GM23248 (cell line): Measurements from ENCODE around the gene NKX1-2. TPM values are rescaled to one million over a fixed set of nuclear protein-coding genes. Genes with fewer than 3 reads are reported as not detected.

Experiments
- DNase-seq: peaks from one replicate; pipeline ENCODE4 v3.0.0-alpha.2; 2015
- H2AFZ ChIP-seq: fragments of 200-600 bp; sonication (generic); 2 replicates; pipeline ENCODE4 v1.6.1; 2016; ENCODE audit warnings: antibody characterized with exemption
- H3F3A ChIP-seq: fragments of 200-600 bp; sonication (generic); 2 replicates; pipeline ENCODE4 v1.6.1; 2016; ENCODE audit warnings: mild to moderate bottlenecking, antibody characterized with exemption, mixed run types; ENCODE audit not compliant: insufficient read depth
- H3K27ac ChIP-seq: fragments of 200-600 bp; sonication (generic); 2 replicates; pipeline ENCODE4 v1.5.1; 2016; ENCODE audit warnings: mild to moderate bottlenecking
- H3K27me3 ChIP-seq: fragments of 200-600 bp; sonication (generic); replicated peaks from 2 replicates; pipeline ENCODE4 v1.6.1; 2016; ENCODE audit warnings: mild to moderate bottlenecking; ENCODE audit not compliant: insufficient read depth
- H3K36me3 ChIP-seq: fragments of 200-600 bp; sonication (generic); 2 replicates; pipeline ENCODE4 v1.6.1; 2016; ENCODE audit warnings: low read depth, mild to moderate bottlenecking
- H3K4me1 ChIP-seq: fragments of 200-600 bp; sonication (generic); 2 replicates; pipeline ENCODE4 v1.6.1; 2016; ENCODE audit warnings: mild to moderate bottlenecking; ENCODE audit not compliant: insufficient read depth
- H3K4me2 ChIP-seq: fragments of 200-600 bp; sonication (generic); one replicate; pipeline ENCODE4 v1.6.1; 2016; ENCODE audit warnings: mild to moderate bottlenecking; ENCODE audit not compliant: unreplicated experiment
- H3K4me3 ChIP-seq: fragments of 200-600 bp; sonication (generic); 2 replicates; pipeline ENCODE4 v1.5.1; 2016; ENCODE audit warnings: mild to moderate bottlenecking
- H3K79me2 ChIP-seq: fragments of 200-600 bp; sonication (generic); 2 replicates; pipeline ENCODE4 v1.6.1; 2016; ENCODE audit warnings: mild to moderate bottlenecking; ENCODE audit not compliant: insufficient read depth
- H3K9ac ChIP-seq: fragments of 200-600 bp; sonication (generic); 2 replicates; pipeline ENCODE4 v1.6.1; 2016; ENCODE audit warnings: mild to moderate bottlenecking
- H3K9me2 ChIP-seq: fragments of 200-600 bp; sonication (generic); 2 replicates; pipeline ENCODE4 v1.6.1; 2016; ENCODE audit warnings: mixed run types, mild to moderate bottlenecking, moderate library complexity; ENCODE audit not compliant: insufficient read depth
- H3K9me3 ChIP-seq: fragments of 200-600 bp; sonication (generic); one replicate; pipeline ENCODE4 v1.6.1; 2017; ENCODE audit warnings: low read depth
- H4K20me1 ChIP-seq: fragments of 200-600 bp; sonication (generic); 2 replicates; pipeline ENCODE4 v1.6.0; 2016; ENCODE audit not compliant: insufficient read depth
- EZH2 ChIP-seq: fragments of 200-600 bp; sonication (generic); IDR thresholded peaks from 2 replicates; pipeline ENCODE4 v1.6.1; 2018; ENCODE audit warnings: antibody characterized with exemption, mild to moderate bottlenecking; ENCODE audit not compliant: insufficient read depth, poor library complexity, severe bottlenecking
- EZH2phosphoT487 ChIP-seq: fragments of 200-600 bp; sonication (generic); IDR thresholded peaks from 2 replicates; pipeline ENCODE4 v1.6.1; 2018; ENCODE audit warnings: antibody characterized with exemption, moderate library complexity, mild to moderate bottlenecking, low read depth; ENCODE audit not compliant: insufficient read depth
- WGBS, 2 experiments: methylation state at CpG; one replicate each; pipeline ENCODE4 v1.1.6; 2015 to 2017; ENCODE audit warnings: low lambda C conversion rate in 2 of 2, low coverage in 1 of 2; ENCODE audit errors: missing lambda C conversion rate in 2 of 2; 5-methylcytosine and 5-hydroxymethylcytosine counted together
- in situ Hi-C: fragments of 300-500 bp; cut with MboI; formaldehyde crosslinking; loops from 2 replicates; pipeline ENCODE4 v1.15.0; 2020
- polyA plus RNA-seq: library from polyadenylated mRNA; unstranded; fragments of >200 nt; fragmentation: Nextera tagmentation; extraction: Ambion mirVana; gene quantifications from 2 replicates; pipeline ENCODE4 v1.2.1, GENCODE V29; 2016
- total RNA-seq: library from RNA; depleted of rRNA; stranded (reverse); fragments of >200 nt; shearing (Covaris generic); gene quantifications from 2 replicates; pipeline ENCODE4 v1.2.3, GENCODE V29; 2014

NKX1-2 gene
- total and polyA plus RNA-seq, 2 experiments from 2014 or later = not detected

DNA sequence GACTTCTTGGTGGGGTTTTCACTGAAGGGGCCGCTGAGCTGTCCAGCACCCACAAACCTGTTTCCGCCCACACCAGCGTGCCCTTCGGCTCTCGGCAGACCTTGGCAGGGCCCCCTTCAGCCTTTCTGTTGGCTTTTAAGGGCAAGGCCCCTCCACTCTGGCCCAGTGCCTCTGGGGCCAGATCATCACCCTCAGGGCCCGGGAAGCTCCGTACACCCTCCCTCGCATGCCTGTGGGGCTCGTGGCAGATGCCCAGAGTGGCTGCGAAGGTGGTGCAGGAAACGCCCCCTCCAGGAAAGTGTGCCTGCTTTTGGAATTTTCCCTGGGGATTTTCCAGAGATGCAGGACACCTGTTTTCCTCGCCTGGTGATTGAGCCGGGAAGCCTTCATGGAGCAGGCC lies 18.8 kb upstream of the NKX1-2 start:
- no peak overlapping the region for H3K27ac ChIP-seq
- no peaks in the 10 kb centered on the region for H3K9me2 ChIP-seq
- TF ChIP-seq EZH2phosphoT487 (no peak), EZH2 (no peak)
- 84 to 87% methylated on average over 13 of the region's 13 CpGs for WGBS, 2 experiments
- H3K36me3 ChIP-seq = no peaks in the 10 kb centered on the region
- no peak overlapping the region for H3K9ac ChIP-seq
- H3K9me3 ChIP-seq = no peaks in the 10 kb centered on the region
- H4K20me1 ChIP-seq = no peaks in the 10 kb centered on the region
- H3K4me1 ChIP-seq = no peaks in the 10 kb centered on the region
- no peaks in the 10 kb centered on the region for H3K79me2 ChIP-seq
- H2AFZ ChIP-seq = no peak overlapping the region
- DNase-seq = no peak
- H3F3A ChIP-seq = no peaks in the 10 kb centered on the region
- no peak overlapping the region for H3K4me3 ChIP-seq
- H3K4me2 ChIP-seq = no peak overlapping the region
- in situ Hi-C loops = no loop called here
- H3K27me3 ChIP-seq = no peaks in the 10 kb centered on the region

DNA sequence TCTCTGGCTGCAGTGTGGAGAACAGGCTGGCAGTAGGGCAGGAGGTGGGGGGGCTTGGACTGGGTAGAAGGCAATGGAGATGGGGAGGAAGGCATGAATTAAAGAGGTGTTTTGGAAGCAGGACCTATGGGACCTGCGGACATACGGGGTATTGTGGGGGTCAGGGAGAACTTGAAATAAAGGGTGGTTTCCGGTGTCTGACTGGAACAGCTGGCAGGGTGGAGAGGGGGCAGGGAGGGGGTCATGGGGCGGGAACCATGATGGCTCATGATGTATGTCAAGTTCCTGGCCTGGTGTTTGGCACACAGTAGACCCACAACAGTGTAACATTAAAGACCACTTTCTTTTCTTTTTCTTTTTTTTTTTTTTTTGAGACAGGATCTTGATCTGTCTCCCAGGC lies 17.3 kb upstream of the NKX1-2 start:
- no peak for DNase-seq
- WGBS, 2 experiments = 65 to 66% methylated on average over 4 of the region's 4 CpGs
- no peaks in the 10 kb centered on the region for H3K36me3 ChIP-seq
- TF ChIP-seq EZH2 (no peak), EZH2phosphoT487 (no peak)
- no peaks in the 10 kb centered on the region for H3K9me2 ChIP-seq
- H3K27me3 ChIP-seq = no peaks in the 10 kb centered on the region
- H3K27ac ChIP-seq = no peak overlapping the region
- H3K9ac ChIP-seq = no peak overlapping the region
- H3K79me2 ChIP-seq = no peaks in the 10 kb centered on the region
- H3K4me1 ChIP-seq = no peaks in the 10 kb centered on the region
- no peak overlapping the region for H2AFZ ChIP-seq
- no peaks in the 10 kb centered on the region for H4K20me1 ChIP-seq
- H3K9me3 ChIP-seq = no peaks in the 10 kb centered on the region
- H3K4me3 ChIP-seq = no peak overlapping the region
- in situ Hi-C loops = no loop called here
- no peaks in the 10 kb centered on the region for H3F3A ChIP-seq
- no peak overlapping the region for H3K4me2 ChIP-seq

- Histone ChIP-seq H3K9me2 (no peaks in the 10 kb centered on the region), H3K9ac (no peak overlapping the region), H3K36me3 (no peaks in the 10 kb centered on the region), H3K27me3 (no peaks in the 10 kb centered on the region), H2AFZ (no peak overlapping the region), H3K4me2 (no peak overlapping the region), H3K27ac (no peak overlapping the region), H3K4me1 (no peaks in the 10 kb centered on the region), H3K4me3 (no peak overlapping the region), H3K9me3 (no peaks in the 10 kb centered on the region), H3K79me2 (no peaks in the 10 kb centered on the region), H3F3A (no peaks in the 10 kb centered on the region), H4K20me1 (no peaks in the 10 kb centered on the region)
- DNase-seq = no peak
- WGBS, 2 experiments = 68 to 72% methylated on average over 9 of the region's 9 CpGs
- in situ Hi-C loops = no loop called here
- no peak for TF ChIP-seq EZH2
Measured at GRCh38 chr10:124465777-124466488, 16.1 kb upstream of the NKX1-2 start.

DNA sequence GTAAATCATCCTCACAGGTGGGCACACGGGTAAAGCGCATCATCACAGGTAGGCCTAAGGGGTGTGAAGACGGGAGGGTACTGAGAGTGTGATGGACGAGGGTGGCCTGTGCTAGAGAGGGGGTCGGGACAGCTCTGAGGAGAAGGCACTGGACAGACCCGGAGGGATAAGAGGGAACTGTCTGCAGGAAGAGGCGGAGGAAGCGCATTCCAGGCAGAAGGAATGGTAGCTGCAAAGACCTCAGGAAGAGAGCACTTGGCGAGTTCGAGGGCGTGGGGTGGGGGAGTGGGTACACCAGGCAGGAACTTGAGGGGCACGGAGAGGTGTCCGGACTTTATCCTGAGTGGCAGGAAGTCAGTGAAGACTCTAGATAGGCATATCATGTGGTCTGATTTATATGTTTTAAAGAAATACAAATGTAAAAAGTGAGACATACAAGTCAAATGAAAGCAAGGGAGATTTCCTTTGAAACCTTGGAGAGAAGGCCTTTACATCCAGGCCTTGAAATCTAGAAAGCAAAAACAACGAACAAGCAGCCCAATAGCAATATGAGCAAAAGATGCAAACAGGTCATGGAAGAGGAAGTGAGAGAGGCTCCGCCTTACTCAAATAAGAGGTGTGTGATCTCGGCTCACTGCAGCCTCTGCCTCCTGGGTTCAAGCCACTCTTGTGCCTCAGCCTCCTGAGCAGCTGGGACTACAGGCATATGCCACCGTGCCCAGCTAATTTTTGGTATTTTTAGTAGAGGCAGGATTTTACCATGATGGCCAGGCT lies 15.4 kb upstream of the NKX1-2 start:
- H3K9me3 ChIP-seq = no peaks in the 10 kb centered on the region
- H3K27ac ChIP-seq = no peak overlapping the region
- in situ Hi-C loops = no loop called here
- no peaks in the 10 kb centered on the region for H3K4me1 ChIP-seq
- 82 to 85% methylated on average over 17 of the region's 17 CpGs for WGBS, 2 experiments
- H3K4me2 ChIP-seq = no peak overlapping the region
- no peak for TF ChIP-seq EZH2
- no peak for TF ChIP-seq EZH2phosphoT487
- H3K27me3 ChIP-seq = no peaks in the 10 kb centered on the region
- no peaks in the 10 kb centered on the region for H3K79me2 ChIP-seq
- H4K20me1 ChIP-seq = no peaks in the 10 kb centered on the region
- no peak overlapping the region for H2AFZ ChIP-seq
- no peaks in the 10 kb centered on the region for H3F3A ChIP-seq
- no peak for DNase-seq
- no peaks in the 10 kb centered on the region for H3K9me2 ChIP-seq
- H3K4me3 ChIP-seq = no peak overlapping the region
- no peak overlapping the region for H3K9ac ChIP-seq
- H3K36me3 ChIP-seq = no peaks in the 10 kb centered on the region
